GM23338 (cell line): ENCODE measurements around the gene C1RL.

Experiments
- CTCF ChIP-seq, 2 experiments: fragments of 200-600 bp in 1 of 2; sonication (generic) in 1 of 2; conservative IDR thresholded peaks; 2 replicates each; pipeline versions ENCODE4 v1.5.1 to v1.6.1; 2016 to 2017; ENCODE audit warnings: antibody characterized with exemption in 2 of 2, low read depth in 2 of 2, mild to moderate bottlenecking in 2 of 2, moderate library complexity in 1 of 2
- POLR2AphosphoS5 ChIP-seq: IDR thresholded peaks from 2 replicates; pipeline ENCODE4 v1.6.1; 2016; ENCODE audit warnings: antibody characterized with exemption, low read depth
- ZNF462 ChIP-seq: fragments of 250-450 bp; sonication (Bioruptor Pico); IDR thresholded peaks from 2 replicates; pipeline ENCODE4 v1.5.0; 2020; ENCODE audit warnings: mild to moderate bottlenecking, moderate library complexity

GRCh38 chr12:7141351-7142005 is 32.5 kb upstream of the C1RL start:
- TF ChIP-seq CTCF (conservative IDR thresholded peaks at IDR 0.05; ENCODE audit: low read depth in 2 of 2) (no peak), ZNF462 (CRISPR knock-in tag) (no peak), POLR2AphosphoS5 (no peak)
